Keratinocyte (primary cell): ENCODE measurements around the gene BNC2. TPM values are rescaled to one million over a fixed set of nuclear protein-coding genes. Genes with fewer than 3 reads are reported as not detected.

Experiments
- DNase-seq: peaks from one replicate; pipeline ENCODE4 v3.0.0-alpha.2; 2011; ENCODE audit warnings: low read depth, missing footprints, low spot score
- FAIRE-seq: peaks from 2 replicates; lab custom pipeline; 2011; peaks lifted over from hg19 to GRCh38; lab: Jason Lieb, UNC
- H2AFZ ChIP-seq: 2 replicates; pipeline ENCODE4 v1.6.0; 2012; ENCODE audit warnings: low read length, control low read depth, inconsistent platforms; ENCODE audit not compliant: control insufficient read depth
- H3K27ac ChIP-seq: 2 replicates; pipeline ENCODE4 v1.5.1; 2011; ENCODE audit warnings: low read length; ENCODE audit not compliant: control insufficient read depth, insufficient read depth
- H3K27me3 ChIP-seq: 3 replicates; pipeline ENCODE4 v1.6.0; 2011; ENCODE audit warnings: low read length; ENCODE audit not compliant: control insufficient read depth, insufficient read depth; ENCODE audit errors: extremely low read depth
- H3K36me3 ChIP-seq, 2 experiments: 2 replicates in 1 of 2; 3 replicates in 1 of 2; pipeline ENCODE4 v1.5.1; 2011; ENCODE audit warnings: low read length in 2 of 2, mild to moderate bottlenecking in 1 of 2; ENCODE audit not compliant: control insufficient read depth in 2 of 2, insufficient read depth in 2 of 2; ENCODE audit errors: extremely low read depth in 1 of 2
- H3K4me1 ChIP-seq: 3 replicates; pipeline ENCODE4 v1.5.1; 2011; ENCODE audit warnings: low read length; ENCODE audit not compliant: control insufficient read depth, insufficient read depth; ENCODE audit errors: extremely low read depth
- H3K4me2 ChIP-seq: 3 replicates; pipeline ENCODE4 v1.6.0; 2011; ENCODE audit warnings: low read depth, low read length; ENCODE audit not compliant: control insufficient read depth, insufficient read depth; ENCODE audit errors: extremely low read depth
- H3K4me3 ChIP-seq, 3 experiments: fragments of 200-600 bp in 1 of 3; sonication (generic) in 1 of 3; 2 replicates in 2 of 3; 3 replicates in 1 of 3; pipeline ENCODE4 v1.5.1; 2011 to 2016; ENCODE audit warnings: low read length in 3 of 3, mild to moderate bottlenecking in 3 of 3, control low read depth in 2 of 3, inconsistent platforms in 1 of 3, low read depth in 1 of 3, mixed read lengths in 1 of 3, mixed run types in 1 of 3, moderate library complexity in 1 of 3; ENCODE audit not compliant: control insufficient read depth in 2 of 3, insufficient read depth in 2 of 3; ENCODE audit errors: extremely low read depth in 1 of 3
- H3K79me2 ChIP-seq: 2 replicates; pipeline ENCODE4 v1.6.0; 2012; ENCODE audit warnings: low read length; ENCODE audit not compliant: control insufficient read depth, insufficient read depth
- H3K9ac ChIP-seq: 3 replicates; pipeline ENCODE4 v1.6.0; 2011; ENCODE audit warnings: low read length; ENCODE audit not compliant: control insufficient read depth, insufficient read depth; ENCODE audit errors: extremely low read depth
- H3K9me1 ChIP-seq: 3 replicates; pipeline ENCODE4 v1.6.0; 2011; ENCODE audit warnings: low read length; ENCODE audit not compliant: control insufficient read depth, insufficient read depth; ENCODE audit errors: extremely low read depth
- H3K9me3 ChIP-seq: 2 replicates; pipeline ENCODE4 v1.5.1; 2012; ENCODE audit warnings: low read depth, low read length; ENCODE audit not compliant: control insufficient read depth
- H4K20me1 ChIP-seq: 3 replicates; pipeline ENCODE4 v1.6.0; 2011; ENCODE audit warnings: low read length; ENCODE audit not compliant: control insufficient read depth, insufficient read depth; ENCODE audit errors: extremely low read depth
- CTCF ChIP-seq, 3 experiments: IDR thresholded peaks in 1 of 3; conservative IDR thresholded peaks in 1 of 3; optimal IDR thresholded peaks in 1 of 3; 2 replicates in 2 of 3; 3 replicates in 1 of 3; pipeline versions ENCODE3 to v1.5.1; 2011; ENCODE audit warnings: low read length in 3 of 3, mild to moderate bottlenecking in 3 of 3, moderate library complexity in 2 of 3, control low read depth in 1 of 3, inconsistent platforms in 1 of 3; ENCODE audit not compliant: insufficient read depth in 2 of 3; ENCODE audit errors: extremely low read depth in 1 of 3
- EZH2 ChIP-seq: IDR thresholded peaks from one replicate; pipeline ENCODE4 v1.6.1; 2012; ENCODE audit warnings: inconsistent platforms, mild to moderate bottlenecking, low read length, moderate library complexity
- dilution Hi-C: fragments of 300-500 bp; cut with MboI; formaldehyde crosslinking; loops from one replicate; pipeline ENCODE4 v1.7.0; 2020; ENCODE audit warnings: low sequenced_read_pairs; ENCODE audit not compliant: extremely low pct_ligation_motif_present
- polyA plus RNA-seq, 5 experiments: library from polyadenylated mRNA; depleted of rRNA in 3 of 5; stranded (reverse) in 3 of 5; stranded (forward) in 1 of 5; unstranded in 1 of 5; fragments of >200 nt; gene quantifications; 1 replicate in 1 of 5; 2 replicates in 3 of 5; 3 replicates in 1 of 5; pipeline versions ENCODE4 v1.2.1 to v1.2.3, GENCODE V29; 2011 to 2012; ENCODE audit warnings: missing spikeins in 2 of 5, low read depth in 1 of 5, low replicate concordance in 1 of 5

BNC2 gene
- polyA plus RNA-seq, 1 donor (not counting 4 experiments of a cell fraction or from before 2014, with no cell fraction given): 1.1 TPM

GRCh38 chr9:16624744-16625117 is 245.7 kb downstream of the BNC2 start:
- TF ChIP-seq CTCF (optimal IDR thresholded peaks at IDR 0.05 in 1 of 3, IDR thresholded peaks at IDR 0.05 in 1 of 3, conservative IDR thresholded peaks at IDR 0.05 in 1 of 3; ENCODE audit: extremely low read depth in 1 of 3, insufficient read depth in 2 of 3, low read length in 3 of 3) (no peak), EZH2 (no peak)
- no peak overlapping the region for H3K4me3 ChIP-seq
- no peaks in the 10 kb centered on the region for H3K79me2 ChIP-seq
- H3K27me3 ChIP-seq: no peaks in the 10 kb centered on the region
- H3K27ac ChIP-seq: no peak overlapping the region
- H3K9ac ChIP-seq: no peak overlapping the region
- H3K4me2 ChIP-seq: no peak overlapping the region
- DNase-seq: no peak
- no peaks in the 10 kb centered on the region for H3K9me1 ChIP-seq
- dilution Hi-C loops: loop anchor here (25.0 kb wide), 1 partner anchor 387 kb away; no protein-coding TSS in a partner anchor
- no peaks in the 10 kb centered on the region for H4K20me1 ChIP-seq
- no peaks in the 10 kb centered on the region for H3K9me3 ChIP-seq
- no peak for FAIRE-seq
- H2AFZ ChIP-seq: no peak overlapping the region
- H3K36me3 ChIP-seq: no peaks in the 10 kb centered on the region
- H3K4me1 ChIP-seq: no peaks in the 10 kb centered on the region

- Histone ChIP-seq H3K9me3 (no peaks in the 10 kb centered on the region), H3K27me3 (no peaks in the 10 kb centered on the region), H3K9ac (no peak overlapping the region), H3K27ac (no peak overlapping the region), H3K4me3 (no peak overlapping the region), H2AFZ (no peak overlapping the region), H3K36me3 (no peaks in the 10 kb centered on the region), H3K9me1 (no peaks in the 10 kb centered on the region), H3K79me2 (no peaks in the 10 kb centered on the region), H3K4me2 (no peak overlapping the region), H3K4me1 (no peaks in the 10 kb centered on the region), H4K20me1 (no peaks in the 10 kb centered on the region)
- FAIRE-seq (no peak), DNase-seq (no peak)
- dilution Hi-C loops: no loop called here
- no peak for TF ChIP-seq CTCF (optimal IDR thresholded peaks at IDR 0.05 in 1 of 3, IDR thresholded peaks at IDR 0.05 in 1 of 3, conservative IDR thresholded peaks at IDR 0.05 in 1 of 3; ENCODE audit: extremely low read depth in 1 of 3, insufficient read depth in 2 of 3, low read length in 3 of 3)
- TF ChIP-seq EZH2: no peak
Observed at GRCh38 chr9:16623989-16624743, 246.3 kb downstream of the BNC2 start.
